Tibial nerve (tissue), 4 donors: ENCODE results near the gene SMIM9. TPM values are rescaled to one million over a fixed set of nuclear protein-coding genes. Genes with fewer than 3 reads are reported as not detected.
"Not testable (repeated sequence)": the region's sequence is repeated elsewhere in the genome, so short reads cannot be mapped to it uniquely, and the experiment has no call there.

Experiments
- DNase-seq, 2 donors: peaks; one replicate each; pipeline ENCODE4 v3.0.0-alpha.2; 2019; ENCODE audit warnings: low spot score in 2 of 2
- H3K27ac ChIP-seq, 4 donors: fragments of 200-600 bp; sonication (generic) in 3 of 4; one replicate each; pipeline ENCODE4 v1.5.1; 2017 to 2019; ENCODE audit warnings: mild to moderate bottlenecking in 1 of 4
- H3K27me3 ChIP-seq, 2 donors: fragments of 200-600 bp; sonication (generic) in 1 of 2; one replicate each; pipeline versions ENCODE4 v1.5.1 to v1.6.0; 2017 to 2019
- H3K36me3 ChIP-seq, 3 donors: fragments of 200-600 bp; sonication (generic); one replicate each; pipeline ENCODE4 v1.5.1; 2018 to 2019
- H3K4me1 ChIP-seq, 4 donors: fragments of 200-600 bp; sonication (generic) in 3 of 4; one replicate each; pipeline ENCODE4 v1.5.1; 2017 to 2019
- H3K4me3 ChIP-seq, 4 donors: fragments of 200-600 bp; sonication (generic) in 3 of 4; one replicate each; pipeline ENCODE4 v1.5.1; 2017 to 2019; ENCODE audit warnings: mild to moderate bottlenecking in 1 of 4, moderate library complexity in 1 of 4
- H3K9me3 ChIP-seq, 4 donors: fragments of 200-600 bp; sonication (generic) in 3 of 4; one replicate each; pipeline ENCODE4 v1.5.1; 2017 to 2019
- EP300 ChIP-seq, 2 donors: sonication (generic); formaldehyde crosslinking; IDR thresholded peaks; one replicate each; pipeline ENCODE4 v1.6.1; 2017; ENCODE audit warnings: antibody characterized with exemption in 2 of 2, mild to moderate bottlenecking in 1 of 2
- POLR2A ChIP-seq, 2 donors: fragments of 450-650 bp; IDR thresholded peaks; one replicate each; pipeline ENCODE4 v1.6.1; 2017; ENCODE audit warnings: antibody characterized with exemption in 2 of 2, mild to moderate bottlenecking in 2 of 2, moderate library complexity in 2 of 2
- WGBS, 2 donors: methylation state at CpG; one replicate each; pipeline ENCODE4 v1.1.5; 2018; 5-methylcytosine and 5-hydroxymethylcytosine counted together
- total RNA-seq, 4 donors: library from RNA; depleted of rRNA; stranded (reverse); fragments of >200 nt; gene quantifications; one replicate each; pipeline ENCODE4 v1.1.0, GENCODE V29; 2016
- TF ChIP-seq, protein P1 (sequence below), 5 experiments: fragments of 200-600 bp in 3 of 5; fragments of 450-650 bp in 2 of 5; sonication (generic) in 3 of 5; IDR thresholded peaks; one replicate each; pipeline ENCODE4 v1.5.1; 2016 to 2019; ENCODE audit warnings: antibody characterized with exemption in 5 of 5, mild to moderate bottlenecking in 3 of 5, moderate library complexity in 2 of 5

SMIM9 gene
- total RNA-seq, 4 donors from 2014 or later = not detected

DNA sequence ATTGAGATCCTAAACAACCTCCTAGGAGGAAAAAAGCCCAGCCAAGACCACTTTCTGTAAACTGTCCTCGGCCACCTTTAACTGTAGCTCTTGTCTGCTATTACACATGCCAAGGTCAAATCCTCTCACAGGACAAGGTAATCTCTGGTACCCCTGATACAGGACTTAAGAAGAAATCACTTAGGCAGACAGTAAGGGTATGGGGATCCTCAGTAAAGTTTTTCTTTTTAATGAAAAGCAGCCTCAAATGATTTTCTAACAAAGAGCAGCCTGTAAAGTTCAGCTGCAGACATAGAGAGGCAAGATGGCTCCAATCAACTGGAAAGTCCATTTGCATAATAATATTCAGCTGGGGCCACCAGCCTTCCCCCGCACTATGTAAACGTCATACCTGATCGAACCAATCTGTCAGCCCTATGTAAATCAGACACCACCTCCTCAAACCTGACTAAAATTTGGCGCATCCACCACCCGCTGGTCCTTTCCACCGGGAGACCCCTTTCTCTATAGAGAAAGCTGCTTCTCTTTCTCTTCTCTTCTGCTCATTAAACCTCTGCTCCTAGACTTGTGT lies 14.6 kb downstream of the SMIM9 start:
- H3K4me3 ChIP-seq = no peak overlapping the region
- 73 to 79% methylated on average over 7 of the region's 7 CpGs for WGBS, 2 donors
- H3K27ac ChIP-seq = no peak overlapping the region
- TF ChIP-seq POLR2A (IDR thresholded peaks at IDR 0.05) (no peak), EP300 (IDR thresholded peaks at IDR 0.05) (no peak)
- TF ChIP-seq, protein P1, sequence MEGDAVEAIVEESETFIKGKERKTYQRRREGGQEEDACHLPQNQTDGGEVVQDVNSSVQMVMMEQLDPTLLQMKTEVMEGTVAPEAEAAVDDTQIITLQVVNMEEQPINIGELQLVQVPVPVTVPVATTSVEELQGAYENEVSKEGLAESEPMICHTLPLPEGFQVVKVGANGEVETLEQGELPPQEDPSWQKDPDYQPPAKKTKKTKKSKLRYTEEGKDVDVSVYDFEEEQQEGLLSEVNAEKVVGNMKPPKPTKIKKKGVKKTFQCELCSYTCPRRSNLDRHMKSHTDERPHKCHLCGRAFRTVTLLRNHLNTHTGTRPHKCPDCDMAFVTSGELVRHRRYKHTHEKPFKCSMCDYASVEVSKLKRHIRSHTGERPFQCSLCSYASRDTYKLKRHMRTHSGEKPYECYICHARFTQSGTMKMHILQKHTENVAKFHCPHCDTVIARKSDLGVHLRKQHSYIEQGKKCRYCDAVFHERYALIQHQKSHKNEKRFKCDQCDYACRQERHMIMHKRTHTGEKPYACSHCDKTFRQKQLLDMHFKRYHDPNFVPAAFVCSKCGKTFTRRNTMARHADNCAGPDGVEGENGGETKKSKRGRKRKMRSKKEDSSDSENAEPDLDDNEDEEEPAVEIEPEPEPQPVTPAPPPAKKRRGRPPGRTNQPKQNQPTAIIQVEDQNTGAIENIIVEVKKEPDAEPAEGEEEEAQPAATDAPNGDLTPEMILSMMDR (IDR thresholded peaks at IDR 0.05) = no peak
- DNase-seq = no peak
- no peaks in the 10 kb centered on the region for H3K9me3 ChIP-seq
- H3K36me3 ChIP-seq = no peaks in the 10 kb centered on the region
- no peaks in the 10 kb centered on the region for H3K4me1 ChIP-seq
- no peaks in the 10 kb centered on the region for H3K27me3 ChIP-seq

DNA sequence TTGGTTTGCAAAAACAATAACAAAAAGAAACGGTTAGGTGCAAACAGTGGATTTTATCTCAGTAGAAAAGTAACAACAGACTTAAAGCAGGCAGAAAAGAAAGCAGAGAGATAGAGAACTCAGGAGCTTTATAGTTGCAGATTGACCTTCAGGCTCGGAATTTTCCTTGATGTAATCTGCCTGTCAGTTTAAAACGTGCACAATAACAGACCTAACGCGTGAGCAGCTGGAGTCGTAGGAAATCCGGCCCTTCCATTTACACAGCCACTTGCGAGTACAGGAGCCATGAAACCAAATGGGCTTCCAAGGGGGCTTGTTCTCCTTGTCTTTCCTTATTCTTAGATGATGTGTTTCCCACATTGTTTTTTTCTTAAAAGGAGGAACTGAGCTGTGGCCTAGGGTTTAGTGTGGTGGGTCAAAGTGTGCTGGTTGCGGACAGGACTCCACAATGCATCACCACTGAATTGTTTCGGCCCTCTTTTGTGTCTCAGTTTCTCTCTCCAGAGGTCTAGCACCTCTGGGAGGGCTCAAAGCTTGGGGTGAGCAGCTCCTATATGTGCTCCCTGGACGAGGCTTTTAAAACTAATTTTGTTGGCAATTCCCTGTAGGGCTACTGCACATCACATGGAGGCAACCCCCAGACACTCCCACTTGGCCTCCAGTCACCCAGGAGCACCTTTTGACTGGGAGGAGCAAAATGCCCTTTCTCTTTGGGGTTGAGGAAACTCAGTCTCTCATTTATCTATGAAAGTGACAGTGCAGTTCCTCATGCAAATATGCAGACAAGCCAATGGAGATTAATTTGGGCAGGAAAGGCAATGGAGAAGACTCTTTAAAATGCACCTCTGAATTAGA lies 15.3 kb downstream of the SMIM9 start:
- TF ChIP-seq POLR2A (IDR thresholded peaks at IDR 0.05) (no peak), EP300 (IDR thresholded peaks at IDR 0.05) (no peak)
- TF ChIP-seq, protein P1 (IDR thresholded peaks at IDR 0.05) = no peak
- Histone ChIP-seq H3K27me3 (no peaks in the 10 kb centered on the region), H3K36me3 (no peaks in the 10 kb centered on the region), H3K4me1 (no peaks in the 10 kb centered on the region), H3K9me3 (no peaks in the 10 kb centered on the region), H3K4me3 (no peak overlapping the region), H3K27ac (no peak overlapping the region)
- WGBS, 2 donors = 69 to 70% methylated on average over 11 of the region's 11 CpGs
- DNase-seq = no peak

DNA sequence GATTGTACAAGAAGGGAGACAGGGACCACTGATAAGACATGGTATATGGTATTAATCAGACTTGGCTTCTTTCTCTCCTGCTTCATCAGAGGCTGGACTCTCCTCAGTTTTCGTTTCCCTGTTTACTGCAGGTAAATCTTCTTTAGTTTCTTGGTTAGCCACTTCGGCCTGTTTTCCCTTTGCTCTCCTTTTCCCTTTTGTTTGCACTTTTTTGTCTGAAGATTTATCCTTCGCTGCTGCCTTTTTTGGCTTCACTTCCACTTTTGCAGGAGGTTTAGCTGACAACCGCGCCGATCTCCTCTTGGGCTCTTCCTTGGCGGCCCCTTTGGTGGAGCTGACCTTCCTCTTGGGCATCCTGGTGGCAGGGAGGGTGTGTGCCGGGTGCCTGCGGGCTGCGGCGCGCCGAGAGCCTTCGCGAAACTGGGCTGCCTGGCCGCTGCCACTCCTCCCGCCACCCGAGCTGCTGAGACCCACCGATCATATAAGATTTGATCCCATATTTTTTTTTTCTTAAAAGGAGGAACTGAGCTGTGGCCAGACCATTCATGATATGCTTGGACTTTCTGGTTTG lies 17.3 kb downstream of the SMIM9 start:
- H3K4me3 ChIP-seq, H3K27ac ChIP-seq, H3K9me3 ChIP-seq, DNase-seq, H3K36me3 ChIP-seq, H3K4me1 ChIP-seq, H3K27me3 ChIP-seq: not testable (repeated sequence)
- 88 to 93% methylated on average over 9 to 19 of the region's 19 CpGs for WGBS, 2 donors

DNA sequence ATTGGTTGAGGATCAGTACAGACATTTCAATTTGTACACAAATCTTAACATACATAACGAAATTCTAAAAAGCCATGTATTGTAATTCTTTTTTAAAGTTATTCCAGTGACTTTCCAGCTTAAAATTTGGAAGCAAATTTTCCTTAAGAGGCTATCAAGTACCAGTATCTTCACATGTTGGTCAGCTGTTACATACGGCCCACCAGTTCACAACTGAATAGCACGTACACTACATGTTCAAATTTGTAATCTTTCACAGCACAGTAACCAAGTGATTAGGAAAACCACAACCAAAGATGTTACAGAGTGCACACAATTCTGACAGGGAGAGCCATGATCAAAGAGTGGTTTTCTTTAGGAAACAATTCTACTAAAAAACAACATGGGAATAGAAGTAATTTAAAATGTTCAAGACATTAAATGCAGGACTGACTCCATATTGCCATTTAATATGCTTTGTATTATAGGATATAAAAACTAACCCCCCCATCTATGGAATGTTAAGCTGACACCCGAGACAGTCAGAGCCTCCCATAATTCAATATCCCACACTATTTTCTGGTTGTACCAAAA lies 18.1 kb downstream of the SMIM9 start:
- H3K4me3 ChIP-seq, H3K9me3 ChIP-seq, DNase-seq, H3K4me1 ChIP-seq, H3K36me3 ChIP-seq, H3K27ac ChIP-seq, H3K27me3 ChIP-seq: not testable (repeated sequence)
- 77 to 80% methylated on average over 4 of the region's 4 CpGs for WGBS, 2 donors

DNA sequence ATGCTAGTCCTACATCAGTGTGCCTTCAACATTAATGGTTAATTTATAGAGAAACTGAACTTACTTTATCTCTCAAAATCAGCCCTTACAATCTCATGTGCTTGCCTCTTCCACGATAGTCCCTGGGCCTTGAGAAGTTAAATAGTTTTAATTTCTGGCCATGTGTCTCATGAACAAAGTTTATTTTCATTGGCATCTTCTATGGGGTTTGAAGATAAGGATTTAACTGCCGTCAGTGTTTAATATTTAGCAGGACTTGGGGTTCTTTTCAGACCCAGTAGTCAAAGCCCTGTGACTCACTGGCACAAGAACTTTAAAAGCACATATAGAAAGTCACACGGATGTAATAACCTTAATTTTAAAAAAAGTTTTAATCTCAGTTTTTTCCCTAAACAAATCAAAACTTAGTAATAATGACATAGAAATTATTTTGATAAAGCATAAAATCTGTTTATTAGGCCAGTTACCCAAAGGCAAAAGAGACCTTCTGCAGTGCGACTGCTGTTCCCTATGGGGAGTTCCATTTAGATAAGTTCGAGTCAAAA lies 19.1 kb downstream of the SMIM9 start:
- WGBS, 2 donors = 62 to 74% methylated on average over 5 of the region's 5 CpGs
- Histone ChIP-seq H3K27ac (no peak overlapping the region), H3K4me3 (no peak overlapping the region), H3K4me1 (no peaks in the 10 kb centered on the region), H3K9me3 (no peaks in the 10 kb centered on the region), H3K27me3 (no peaks in the 10 kb centered on the region), H3K36me3 (no peaks in the 10 kb centered on the region)
- DNase-seq = no peak
- TF ChIP-seq EP300 (IDR thresholded peaks at IDR 0.05) (no peak), POLR2A (IDR thresholded peaks at IDR 0.05) (no peak)
- TF ChIP-seq, protein P1 (IDR thresholded peaks at IDR 0.05) = no peak

DNA sequence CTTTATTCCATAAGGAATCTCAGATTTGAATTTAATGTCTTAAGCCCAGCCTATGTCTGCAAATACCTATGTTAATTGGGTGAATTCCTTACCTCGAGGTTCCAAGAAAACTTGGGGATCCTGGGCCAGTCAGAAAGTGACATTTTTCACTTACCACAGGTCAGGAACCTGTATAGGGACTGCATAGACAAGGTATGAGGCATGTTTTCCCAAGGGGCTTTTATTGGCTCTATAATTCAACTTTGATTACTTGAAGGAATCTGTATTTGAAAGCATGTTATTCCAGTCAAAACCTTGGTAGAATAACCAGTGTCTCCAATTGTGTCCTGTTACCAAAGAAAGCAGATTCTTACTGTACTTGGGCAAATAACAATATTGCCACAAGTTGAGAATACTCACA lies 20.7 kb downstream of the SMIM9 start:
- TF ChIP-seq, protein P1 (IDR thresholded peaks at IDR 0.05) = no peak
- no peak for TF ChIP-seq POLR2A (IDR thresholded peaks at IDR 0.05)
- TF ChIP-seq EP300 (IDR thresholded peaks at IDR 0.05) = no peak
- H3K9me3 ChIP-seq = no peaks in the 10 kb centered on the region
- no peak overlapping the region for H3K4me3 ChIP-seq
- no peaks in the 10 kb centered on the region for H3K4me1 ChIP-seq
- no peak overlapping the region for H3K27ac ChIP-seq
- no peaks in the 10 kb centered on the region for H3K36me3 ChIP-seq
- H3K27me3 ChIP-seq = no peaks in the 10 kb centered on the region
- DNase-seq = no peak
- 17 to 32% methylated on average over 1 of the region's 1 CpG for WGBS, 2 donors
